PFSK-1 (cell line): ENCODE results near the gene BLID.

Experiments
- SIN3A ChIP-seq: IDR thresholded peaks from 2 replicates; pipeline ENCODE4 v1.6.1; 2012; ENCODE audit warnings: mild to moderate bottlenecking, low read length, moderate library complexity, borderline replicate concordance; ENCODE audit not compliant: insufficient read depth
- TF ChIP-seq, protein P1 (sequence below), 2 experiments: IDR thresholded peaks; 2 replicates each; pipeline versions ENCODE4 v1.6.1 to v1.8.0; 2011 to 2012; ENCODE audit warnings: low read depth in 2 of 2, low read length in 2 of 2, control low read depth in 1 of 2, inconsistent platforms in 1 of 2, mild to moderate bottlenecking in 1 of 2, moderate library complexity in 1 of 2; ENCODE audit not compliant: insufficient read depth in 1 of 2

DNA sequence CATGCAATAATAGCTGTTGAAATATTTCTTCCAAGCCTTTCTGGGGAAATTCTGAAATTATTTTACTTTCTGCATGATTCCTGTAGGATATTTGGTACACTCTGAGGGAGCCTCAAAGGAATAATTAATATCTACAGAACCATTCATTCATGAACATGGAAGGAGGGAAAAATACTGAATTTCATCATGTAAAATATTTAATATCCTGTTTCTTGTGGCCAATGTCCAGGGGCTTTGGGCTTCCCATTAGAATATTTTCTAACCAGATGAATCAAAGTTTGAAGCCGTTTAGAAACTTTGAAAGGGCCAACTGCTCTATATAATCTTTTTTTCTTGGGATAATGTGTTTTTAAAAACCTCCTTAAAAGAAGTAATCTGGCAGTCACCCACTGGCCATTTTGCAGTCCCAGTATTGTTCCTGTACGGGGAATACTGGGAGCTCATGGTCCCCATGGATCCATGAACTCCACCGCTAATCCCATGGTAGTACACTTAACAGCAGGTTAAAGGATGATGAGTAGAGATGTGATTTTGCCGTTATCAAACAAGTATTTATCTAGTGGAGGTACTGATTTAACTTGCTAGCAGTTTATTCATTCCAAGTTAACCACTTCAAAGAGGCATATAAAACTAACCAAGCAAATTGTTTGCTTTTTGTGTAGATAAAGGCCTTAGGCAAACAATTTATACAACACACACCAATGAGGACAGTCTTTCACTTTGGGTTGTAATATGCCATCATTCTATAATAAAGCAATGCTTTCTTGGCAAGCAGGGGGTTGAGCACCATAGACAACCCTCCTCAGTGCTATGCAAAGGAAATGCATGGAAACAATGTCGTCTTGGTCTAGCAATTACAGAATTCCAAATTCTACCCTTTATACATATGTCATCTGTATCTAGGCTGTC is 34.5 kb upstream of the BLID start:
- TF ChIP-seq, protein P1, sequence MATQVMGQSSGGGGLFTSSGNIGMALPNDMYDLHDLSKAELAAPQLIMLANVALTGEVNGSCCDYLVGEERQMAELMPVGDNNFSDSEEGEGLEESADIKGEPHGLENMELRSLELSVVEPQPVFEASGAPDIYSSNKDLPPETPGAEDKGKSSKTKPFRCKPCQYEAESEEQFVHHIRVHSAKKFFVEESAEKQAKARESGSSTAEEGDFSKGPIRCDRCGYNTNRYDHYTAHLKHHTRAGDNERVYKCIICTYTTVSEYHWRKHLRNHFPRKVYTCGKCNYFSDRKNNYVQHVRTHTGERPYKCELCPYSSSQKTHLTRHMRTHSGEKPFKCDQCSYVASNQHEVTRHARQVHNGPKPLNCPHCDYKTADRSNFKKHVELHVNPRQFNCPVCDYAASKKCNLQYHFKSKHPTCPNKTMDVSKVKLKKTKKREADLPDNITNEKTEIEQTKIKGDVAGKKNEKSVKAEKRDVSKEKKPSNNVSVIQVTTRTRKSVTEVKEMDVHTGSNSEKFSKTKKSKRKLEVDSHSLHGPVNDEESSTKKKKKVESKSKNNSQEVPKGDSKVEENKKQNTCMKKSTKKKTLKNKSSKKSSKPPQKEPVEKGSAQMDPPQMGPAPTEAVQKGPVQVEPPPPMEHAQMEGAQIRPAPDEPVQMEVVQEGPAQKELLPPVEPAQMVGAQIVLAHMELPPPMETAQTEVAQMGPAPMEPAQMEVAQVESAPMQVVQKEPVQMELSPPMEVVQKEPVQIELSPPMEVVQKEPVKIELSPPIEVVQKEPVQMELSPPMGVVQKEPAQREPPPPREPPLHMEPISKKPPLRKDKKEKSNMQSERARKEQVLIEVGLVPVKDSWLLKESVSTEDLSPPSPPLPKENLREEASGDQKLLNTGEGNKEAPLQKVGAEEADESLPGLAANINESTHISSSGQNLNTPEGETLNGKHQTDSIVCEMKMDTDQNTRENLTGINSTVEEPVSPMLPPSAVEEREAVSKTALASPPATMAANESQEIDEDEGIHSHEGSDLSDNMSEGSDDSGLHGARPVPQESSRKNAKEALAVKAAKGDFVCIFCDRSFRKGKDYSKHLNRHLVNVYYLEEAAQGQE (IDR thresholded peaks at IDR 0.05; ENCODE audit: insufficient read depth in 1 of 2, low read depth in 2 of 2, low read length in 2 of 2): no peak
- TF ChIP-seq SIN3A: peak; percentile 18; the same call in 1 of the 2 replicates
